HEK293 (cell line): ENCODE measurements around the gene INTS6.

Source experiments
- CTCF ChIA-PET: fragments of 350-600 bp; formaldehyde crosslinking; extraction: SDS; loops from one replicate; lab custom pipeline; 2021; ENCODE audit warnings: antibody characterized with exemption; lab: Yijun Ruan, JAX
- POLR2A ChIA-PET: fragments of 300-600 bp; formaldehyde crosslinking; extraction: SDS; loops from one replicate; lab custom pipeline; 2020; ENCODE audit warnings: antibody characterized with exemption, inconsistent platforms; lab: Yijun Ruan, JAX
- H3K27ac ChIP-seq: fragments of 200-500 bp; sonication (Bioruptor generic); 2 replicates; pipeline ENCODE4 v1.5.1; 2014; ENCODE audit warnings: low read depth, low read length, control low read depth, inconsistent platforms; ENCODE audit errors: extremely low read depth
- H3K36me3 ChIP-seq, 2 experiments: fragments of 200-500 bp in 1 of 2; sonication (Bioruptor generic) in 1 of 2; 1 replicate in 1 of 2; 2 replicates in 1 of 2; pipeline ENCODE4 v1.5.1; 2014 to 2017; ENCODE audit warnings: inconsistent platforms in 2 of 2, low read length in 2 of 2; ENCODE audit not compliant: control insufficient read depth in 2 of 2, insufficient read depth in 1 of 2
- H3K4me1 ChIP-seq: fragments of 200-500 bp; sonication (Bioruptor generic); 2 replicates; pipeline ENCODE4 v1.5.1; 2014; ENCODE audit warnings: mild to moderate bottlenecking, low read length, inconsistent platforms; ENCODE audit not compliant: control insufficient read depth, insufficient read depth
- H3K4me3 ChIP-seq: 2 replicates; pipeline ENCODE4 v1.5.1; 2011; ENCODE audit warnings: low read depth, mild to moderate bottlenecking, control low read depth, low read length, moderate library complexity
- H3K9me3 ChIP-seq: fragments of 200-500 bp; sonication (Bioruptor generic); 2 replicates; pipeline ENCODE4 v1.5.1; 2014; ENCODE audit warnings: low read depth, low read length, inconsistent platforms; ENCODE audit not compliant: control insufficient read depth, insufficient read depth
- KLF1 ChIP-seq: fragments of 450-650 bp; formaldehyde crosslinking; IDR thresholded peaks from 2 replicates; pipeline ENCODE4 v1.5.1; 2016; ENCODE audit warnings: missing biosample characterization, missing genetic modification characterization
- MEIS1 ChIP-seq: sonication (generic); formaldehyde crosslinking; IDR thresholded peaks from 2 replicates; pipeline ENCODE4 v1.8.1; 2022; ENCODE audit warnings: missing genetic modification reagents, mild to moderate bottlenecking, borderline replicate concordance
- SCRT1 ChIP-seq: fragments of 450-650 bp; formaldehyde crosslinking; IDR thresholded peaks from 2 replicates; pipeline ENCODE4 v1.5.1; 2016; ENCODE audit warnings: missing biosample characterization, missing genetic modification characterization, borderline replicate concordance
- SP2 ChIP-seq: fragments of 450-650 bp; formaldehyde crosslinking; IDR thresholded peaks from 2 replicates; pipeline ENCODE4 v1.5.1; 2016; ENCODE audit warnings: missing biosample characterization, missing genetic modification characterization
- ZBTB11 ChIP-seq: fragments of 450-650 bp; formaldehyde crosslinking; conservative IDR thresholded peaks from 2 replicates; pipeline ENCODE4 v1.5.1; 2016; ENCODE audit warnings: low read depth, missing biosample characterization, missing genetic modification characterization
- ZNF112 ChIP-seq: fragments of 450-650 bp; formaldehyde crosslinking; IDR thresholded peaks from 2 replicates; pipeline ENCODE4 v1.5.0; 2017; ENCODE audit warnings: missing biosample characterization, missing genetic modification characterization
- ZNF138 ChIP-seq: fragments of 450-650 bp; formaldehyde crosslinking; IDR thresholded peaks from 2 replicates; pipeline ENCODE4 v1.5.1; 2016; ENCODE audit warnings: missing biosample characterization, missing genetic modification characterization, borderline replicate concordance
- ZNF146 ChIP-seq: fragments of 450-650 bp; formaldehyde crosslinking; IDR thresholded peaks from 2 replicates; pipeline ENCODE4 v1.5.1; 2016; ENCODE audit warnings: missing biosample characterization, missing genetic modification characterization
- ZNF266 ChIP-seq: fragments of 450-650 bp; formaldehyde crosslinking; IDR thresholded peaks from 2 replicates; pipeline ENCODE4 v1.5.1; 2016; ENCODE audit warnings: missing biosample characterization, missing genetic modification characterization, low read depth
- ZNF350 ChIP-seq: fragments of 450-650 bp; formaldehyde crosslinking; IDR thresholded peaks from 2 replicates; pipeline ENCODE4 v1.5.0; 2017; ENCODE audit warnings: missing biosample characterization, mild to moderate bottlenecking, missing genetic modification characterization
- ZNF394 ChIP-seq: fragments of 450-650 bp; formaldehyde crosslinking; IDR thresholded peaks from 2 replicates; pipeline ENCODE4 v1.5.1; 2016; ENCODE audit warnings: missing biosample characterization, missing genetic modification characterization, mild to moderate bottlenecking, moderate library complexity, borderline replicate concordance
- ZNF416 ChIP-seq: fragments of 450-650 bp; formaldehyde crosslinking; IDR thresholded peaks from 2 replicates; pipeline ENCODE4 v1.5.1; 2016; ENCODE audit warnings: missing biosample characterization, missing genetic modification characterization
- ZNF449 ChIP-seq: fragments of 450-650 bp; formaldehyde crosslinking; IDR thresholded peaks from 2 replicates; pipeline ENCODE4 v1.5.1; 2017; ENCODE audit warnings: missing biosample characterization, mild to moderate bottlenecking, missing genetic modification characterization, moderate library complexity
- ZNF473 ChIP-seq: fragments of 450-650 bp; formaldehyde crosslinking; IDR thresholded peaks from 2 replicates; pipeline ENCODE4 v1.5.1; 2017; ENCODE audit warnings: missing biosample characterization, missing genetic modification characterization
- ZNF514 ChIP-seq: fragments of 450-650 bp; formaldehyde crosslinking; IDR thresholded peaks from 2 replicates; pipeline ENCODE4 v1.5.1; 2016; ENCODE audit warnings: missing biosample characterization, missing genetic modification characterization
- ZNF560 ChIP-seq: fragments of 450-650 bp; formaldehyde crosslinking; IDR thresholded peaks from 2 replicates; pipeline ENCODE4 v1.5.1; 2017; ENCODE audit warnings: missing biosample characterization, missing genetic modification characterization, borderline replicate concordance
- ZNF792 ChIP-seq: fragments of 450-650 bp; formaldehyde crosslinking; IDR thresholded peaks from 2 replicates; pipeline ENCODE4 v1.5.1; 2016; ENCODE audit warnings: missing biosample characterization, missing genetic modification characterization
- ZSCAN30 ChIP-seq: fragments of 450-650 bp; IDR thresholded peaks from 2 replicates; pipeline ENCODE4 v1.5.1; 2018; ENCODE audit warnings: missing biosample characterization, mild to moderate bottlenecking, missing genetic modification characterization, moderate library complexity
- TF ChIP-seq, protein P1 (sequence below): fragments of 450-650 bp; formaldehyde crosslinking; IDR thresholded peaks from 2 replicates; pipeline ENCODE4 v1.5.1; 2016; ENCODE audit warnings: missing biosample characterization, missing genetic modification characterization

Gene INTS6

GRCh38 chr13:51449018-51449417 is 3.8 kb downstream of the INTS6 start:
- Histone ChIP-seq H3K27ac (no peak overlapping the region), H3K9me3 (no peaks in the 10 kb centered on the region), H3K4me3 (no peak overlapping the region), H3K4me1 (no peaks in the 10 kb centered on the region; the same call in 1 of the 2 replicates), H3K36me3 (peaks cover 10 to 32% of the 10 kb centered on the region in 2 experiments)
- ChIA-PET POLR2A (no interaction called here), CTCF (no interaction called here)
- TF ChIP-seq KLF1 (tag by site-specific recombination) (no peak), ZNF112 (tag by site-specific recombination) (no peak), ZNF416 (no peak), MEIS1 (CRISPR knock-in tag) (no peak), ZNF350 (tag by site-specific recombination) (no peak), ZNF138 (no peak), ZNF514 (tag by site-specific recombination) (no peak), ZNF449 (no peak), SP2 (tag by site-specific recombination) (no peak), ZNF146 (no peak), ZNF473 (tag by site-specific recombination) (no peak), ZSCAN30 (tag by site-specific recombination) (no peak), ZNF394 (tag by site-specific recombination) (no peak), ZNF560 (tag by site-specific recombination) (no peak)

DNA sequence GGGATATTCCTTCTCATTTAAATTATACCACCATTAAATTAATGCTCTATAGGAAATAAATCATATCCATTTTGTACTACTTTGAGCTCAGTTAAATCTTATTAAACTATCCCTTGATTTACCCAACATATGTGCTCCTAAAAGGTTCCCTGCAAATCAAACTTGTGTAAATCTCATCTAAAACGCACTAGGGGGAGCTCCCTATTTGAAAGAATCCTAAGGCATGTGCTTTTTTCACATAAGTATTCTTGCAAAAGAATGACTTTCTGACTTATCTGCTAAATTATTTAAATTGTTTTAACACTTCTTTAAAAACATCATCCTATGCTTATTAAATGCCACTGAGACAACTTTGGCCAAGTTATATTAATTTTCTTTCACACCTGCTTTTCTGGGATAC is 7.9 kb downstream of the INTS6 start:
- ChIA-PET POLR2A (interaction anchor here (0.7 to 2.5 kb wide), 4 partner anchors 8 to 140 kb away, joined by 3 to 16 read pairs (median 5); partner anchors contain the start of gene INTS6), CTCF (interaction anchor here (0.6 to 1.4 kb wide), 5 partner anchors 10 to 367 kb away, joined by 3 to 4 read pairs (median 3); no protein-coding TSS in a partner anchor)
- H3K9me3 ChIP-seq: no peaks in the 10 kb centered on the region
- peaks cover 3 to 19% of the 10 kb centered on the region in 2 experiments for H3K36me3 ChIP-seq
- no peaks in the 10 kb centered on the region; the same call in 1 of the 2 replicates for H3K4me1 ChIP-seq
- no peak overlapping the region for H3K4me3 ChIP-seq
- TF ChIP-seq ZNF266 (tag by site-specific recombination) (no peak), SCRT1 (no peak), ZBTB11 (tag by site-specific recombination) (no peak), ZNF792 (no peak)
- TF ChIP-seq, protein P1, sequence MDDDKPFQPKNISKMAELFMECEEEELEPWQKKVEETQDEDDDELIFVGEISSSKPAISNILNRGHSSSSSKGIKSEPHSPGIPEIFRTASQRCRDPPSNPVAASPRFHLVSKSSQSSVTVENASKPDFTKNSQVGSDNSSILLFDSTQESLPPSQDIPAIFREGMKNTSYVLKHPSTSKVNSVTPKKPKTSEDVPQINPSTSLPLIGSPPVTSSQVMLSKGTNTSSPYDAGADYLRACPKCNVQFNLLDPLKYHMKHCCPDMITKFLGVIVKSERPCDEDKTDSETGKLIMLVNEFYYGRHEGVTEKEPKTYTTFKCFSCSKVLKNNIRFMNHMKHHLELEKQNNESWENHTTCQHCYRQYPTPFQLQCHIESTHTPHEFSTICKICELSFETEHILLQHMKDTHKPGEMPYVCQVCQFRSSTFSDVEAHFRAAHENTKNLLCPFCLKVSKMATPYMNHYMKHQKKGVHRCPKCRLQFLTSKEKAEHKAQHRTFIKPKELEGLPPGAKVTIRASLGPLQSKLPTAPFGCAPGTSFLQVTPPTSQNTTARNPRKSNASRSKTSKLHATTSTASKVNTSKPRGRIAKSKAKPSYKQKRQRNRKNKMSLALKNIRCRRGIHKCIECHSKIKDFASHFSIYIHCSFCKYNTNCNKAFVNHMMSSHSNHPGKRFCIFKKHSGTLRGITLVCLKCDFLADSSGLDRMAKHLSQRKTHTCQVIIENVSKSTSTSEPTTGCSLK (tag by site-specific recombination): no peak
- no peak overlapping the region for H3K27ac ChIP-seq
